ENCODE data around the gene DCDC2B. TPM values are rescaled to one million over a fixed set of nuclear protein-coding genes. Genes with fewer than 3 reads are reported as not detected.

DCDC2B gene
- total RNA-seq, 1 experiment from 2014 or later: not detected

DNA sequence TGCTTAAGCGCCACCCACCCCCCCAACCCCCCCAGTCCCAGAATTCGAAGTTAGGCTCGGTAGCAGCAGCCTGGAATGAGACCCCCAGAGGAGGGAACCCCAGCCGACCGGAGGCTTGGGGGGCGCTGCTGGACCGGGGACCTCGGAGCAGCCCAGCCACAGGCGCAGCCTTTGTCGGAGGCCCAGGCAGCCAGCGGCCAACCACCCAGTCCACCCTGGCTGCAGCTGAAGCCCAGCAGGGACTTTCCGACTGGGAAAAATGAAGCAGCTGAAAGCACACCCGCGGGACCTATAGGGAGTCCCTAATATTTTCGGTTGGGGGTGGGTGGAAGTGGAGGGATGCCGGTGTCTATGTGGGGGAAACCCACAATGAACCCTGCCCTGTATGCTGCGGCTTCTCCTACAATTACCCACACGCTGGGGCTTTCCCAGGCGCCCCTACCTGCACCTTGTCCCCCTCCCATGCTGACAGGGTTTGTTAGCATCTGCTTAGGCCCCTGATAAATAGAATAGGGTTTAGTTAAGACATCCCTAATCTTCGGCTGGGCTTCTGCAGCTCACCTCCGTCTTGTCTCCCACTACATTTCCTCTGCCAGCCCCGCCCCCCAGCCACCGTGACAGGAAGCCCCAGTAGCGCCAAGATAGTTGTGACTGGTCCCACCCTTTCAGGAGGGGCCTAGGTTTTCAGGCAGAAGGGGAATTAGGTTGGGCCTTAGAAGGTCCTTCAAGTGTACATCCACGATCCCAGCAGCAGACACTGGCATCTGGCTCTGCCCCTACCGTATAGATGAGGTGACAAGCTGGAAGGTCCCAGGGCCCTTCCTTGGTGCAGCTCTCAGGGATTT lies 7.7 kb upstream of the DCDC2B start:
- no peak overlapping the region for H2BK15ac ChIP-seq (ENCODE audit: low read depth, low read length)
- no peak overlapping the region for H4K91ac ChIP-seq (ENCODE audit: insufficient read length, low read depth, low read length)
- no peak for TF ChIP-seq CTCF (conservative IDR thresholded peaks at IDR 0.05)
- DNase-seq: peak; percentile 78
- no peak overlapping the region for H2AFZ ChIP-seq (ENCODE audit: low read length)
- WGBS (ENCODE audit: extremely low coverage, insufficient read length, low lambda C conversion rate): no CpG with 5 or more reads among the region's 26 CpGs
- H2AK5ac ChIP-seq (ENCODE audit: insufficient read length, low read length): no peak overlapping the region
- no peaks in the 10 kb centered on the region for H4K20me1 ChIP-seq (ENCODE audit: control insufficient read depth, insufficient read depth, insufficient read length)
- no peaks in the 10 kb centered on the region for H3K9me3 Mint-ChIP-seq
- H2BK5ac ChIP-seq (ENCODE audit: insufficient read length, low read length): no peak overlapping the region
- H3K27ac Mint-ChIP-seq: peak overlapping the region in 1 of 3 experiments; percentile 71; a peak in 2 of 7 replicates
- no peaks in the 10 kb centered on the region for H3K79me2 ChIP-seq (ENCODE audit: insufficient read depth, low read length)
- peaks cover 6 to 25% (median 19%) of the 10 kb centered on the region in 3 experiments; a peak in 6 of 7 replicates for H3K36me3 Mint-ChIP-seq (ENCODE audit: insufficient read depth in 1 of 3, low read depth in 3 of 3)
- H3K9me3 ChIP-seq (ENCODE audit: control insufficient read depth, low read depth, low read length): no peaks in the 10 kb centered on the region
- no peak overlapping the region for H4K5ac ChIP-seq (ENCODE audit: insufficient read length, low read depth, low read length)
- no peak overlapping the region for H3K56ac ChIP-seq (ENCODE audit: insufficient read length, low read depth, low read length)
- H3K27me3 Mint-ChIP-seq (ENCODE audit: low read depth): peaks cover 12% of the 10 kb centered on the region
- H2BK12ac ChIP-seq (ENCODE audit: insufficient read length, low read depth, low read length): no peak overlapping the region
- peaks cover 43 to 45% of the 10 kb centered on the region in 2 experiments for H3K4me1 Mint-ChIP-seq
- peaks cover 13% of the 10 kb centered on the region for H3K23me2 ChIP-seq (ENCODE audit: insufficient read length, low read depth, low read length, poor library complexity, severe bottlenecking)
- H3K4me1 ChIP-seq (ENCODE audit: insufficient read depth, low read length): peaks cover 2% of the 10 kb centered on the region; the same call in 1 of the 2 replicates
- H2BK20ac ChIP-seq (ENCODE audit: low read depth, low read length, poor library complexity, severe bottlenecking): no peak overlapping the region
- no peak overlapping the region for H3K23ac ChIP-seq (ENCODE audit: insufficient read length, low read depth, low read length)
- H3K4me2 ChIP-seq (ENCODE audit: insufficient read depth, insufficient read length, low read length): peak overlapping the region; percentile 56
- no peak overlapping the region for H3K9ac ChIP-seq (ENCODE audit: extremely low read depth, insufficient read length, low read length)
- no peak overlapping the region for H3K27ac ChIP-seq (ENCODE audit: insufficient read length, low read depth, low read length)
- no peaks in the 10 kb centered on the region for H3K79me1 ChIP-seq (ENCODE audit: insufficient read depth, low read depth, low read length, poor library complexity, severe bottlenecking)
- H3K4me3 Mint-ChIP-seq: peak overlapping the region; percentile 69 to 81
- H3K27me3 ChIP-seq (ENCODE audit: insufficient read depth, low read length): no peaks in the 10 kb centered on the region; the same call in 1 of the 2 replicates
- no peak overlapping the region for H4K8ac ChIP-seq (replicated peaks; ENCODE audit: insufficient read length, low read depth, low read length)
- no peak overlapping the region for H2BK120ac ChIP-seq (ENCODE audit: low read depth, low read length, poor library complexity, severe bottlenecking)
- no peak overlapping the region for H3K18ac ChIP-seq (ENCODE audit: insufficient read length, low read depth, low read length)
- H3T11ph ChIP-seq (ENCODE audit: low read length): no peak overlapping the region
- no peak overlapping the region for H3K14ac ChIP-seq (ENCODE audit: insufficient read depth, low read length)
- H3K4ac ChIP-seq (ENCODE audit: low read depth, low read length): no peak overlapping the region
